Heart right ventricle (tissue), 16 donors: ENCODE measurements around the gene LMO7. TPM values are rescaled to one million over a fixed set of nuclear protein-coding genes. Genes with fewer than 3 reads are reported as not detected.

Experiments used
- ATAC-seq, 8 donors: fragments of 200-7000 bp; cut with Tn5 transposase; one replicate each; pipeline ENCODE4 v1.9.1; 2020; ENCODE audit warnings: mild to moderate bottlenecking in 8 of 8, moderate library complexity in 8 of 8, moderate number of reproducible peaks in 1 of 8
- DNase-seq, 2 donors: peaks; one replicate each; pipeline ENCODE4 v3.0.0-alpha.2; 2020
- H3K27ac ChIP-seq, 10 donors: fragments of 200-600 bp; sonication (generic) in 2 of 10; one replicate each; pipeline versions ENCODE4 v1.5.0 to v1.8.0; 2020 to 2022; ENCODE audit warnings: mild to moderate bottlenecking in 3 of 10
- H3K27me3 ChIP-seq, 7 donors: fragments of 200-600 bp; one replicate each; pipeline ENCODE4 v1.8.0; 2021 to 2022; ENCODE audit warnings: mild to moderate bottlenecking in 2 of 7
- H3K36me3 ChIP-seq, 9 donors: fragments of 200-600 bp; sonication (generic) in 1 of 9; one replicate each; pipeline versions ENCODE4 v1.5.0 to v1.8.0; 2020 to 2022; ENCODE audit warnings: mild to moderate bottlenecking in 2 of 9
- H3K4me1 ChIP-seq, 9 donors: fragments of 200-600 bp; sonication (generic) in 1 of 9; one replicate each; pipeline versions ENCODE4 v1.5.0 to v1.8.0; 2020 to 2022; ENCODE audit warnings: mild to moderate bottlenecking in 4 of 9
- H3K4me3 ChIP-seq, 10 donors: fragments of 200-600 bp; sonication (generic) in 2 of 10; one replicate each; pipeline versions ENCODE4 v1.5.0 to v1.8.0; 2020 to 2022; ENCODE audit warnings: mild to moderate bottlenecking in 7 of 10, moderate library complexity in 2 of 10
- H3K9me3 ChIP-seq, 11 donors: fragments of 200-600 bp in 10 of 11; sonication (generic) in 2 of 11; one replicate each; pipeline versions ENCODE4 v1.5.0 to v1.8.0; 2013 to 2022; ENCODE audit warnings: mild to moderate bottlenecking in 2 of 11, control low read depth in 1 of 11, moderate library complexity in 1 of 11
- WGBS, 2 donors: extraction: QIAGEN DNeasy Blood & Tissue Kit; methylation state at CpG; one replicate each; pipeline ENCODE4 v1.1.7; 2013; ENCODE audit warnings: inconsistent platforms in 1 of 2; 5-methylcytosine and 5-hydroxymethylcytosine counted together
- intact Hi-C, 10 donors: fragments of 100-400 bp; cut with DNase I; formaldehyde crosslinking; loops; one replicate each; pipeline versions ENCODE4 v1.11.1 to v1.14.2; 2022
- polyA plus RNA-seq, 2 donors: library from polyadenylated mRNA; stranded (reverse); fragments of 200-250 nt; gene quantifications; one replicate each; pipeline ENCODE4 v1.2.3, GENCODE V29; 2013
- total RNA-seq, 10 donors: library from RNA; stranded (reverse); fragmentation: NEBNext Ultra II Directional in 3 of 10; extraction: Animal tissue kit (Norgen Biotek cat#: 25700) in 3 of 10; gene quantifications; one replicate each; pipeline versions ENCODE4 v1.2.1 to v1.2.4, GENCODE V29; 2021 to 2023
- TF ChIP-seq, protein P1 (sequence below), 9 donors: fragments of 200-600 bp; sonication (generic) in 2 of 9; IDR thresholded peaks; one replicate each; pipeline versions ENCODE4 v1.5.0 to v1.8.0; 2021 to 2022; ENCODE audit warnings: antibody characterized with exemption in 9 of 9, mild to moderate bottlenecking in 5 of 9, moderate library complexity in 1 of 9
- donor health status: Arrhythmogenic right ventricular cardiomyopathy.
- donor health status: ischemic (EF 13 %, LVEDD 7.1; RV severe dilation, severe dysfunction).
- donor health status: healthy with polysubstance abuse.
- donor health status: DM: no; HTN: yes; CAD: no.
- donor health status: DM: no; HTN: no; CAD: no.
- donor health status: ischemic (EF 25% LVEDD 6.9; RV normal size, moderate dysfunction).
- donor health status: ischemic (EF 25% LVEDD 5.7; RV mildly dilated, moderate dysfunction).
- donor health status: healthy.
- donor health status: DM: yes; HTN: yes; CAD: no.
- donor health status: Ischemic cardiomyopathy.
- donor health status: ischemic (EF 35%, LVEDD 5.7; RV mildly dilated, moderate dysfunction).
- donor health status: nonischemic (EF 11% LVEDD 7.7; RV severe dilation, severe dysfunction).
- donor health status: DM: yes; HTN: yes; CAD: no.
- donor health status: PGD.
- donor health status: ischemic (EF 29% LVEDD 5.4; RV normal size, mild dysfunction).
- donor health status: nonischemic (EF 23%, LVEDD 6.1; RV moderate dilation, normal function).

LMO7 gene
- total and polyA plus RNA-seq, 12 donors, result 147 to 600 (median 504) TPM

DNA sequence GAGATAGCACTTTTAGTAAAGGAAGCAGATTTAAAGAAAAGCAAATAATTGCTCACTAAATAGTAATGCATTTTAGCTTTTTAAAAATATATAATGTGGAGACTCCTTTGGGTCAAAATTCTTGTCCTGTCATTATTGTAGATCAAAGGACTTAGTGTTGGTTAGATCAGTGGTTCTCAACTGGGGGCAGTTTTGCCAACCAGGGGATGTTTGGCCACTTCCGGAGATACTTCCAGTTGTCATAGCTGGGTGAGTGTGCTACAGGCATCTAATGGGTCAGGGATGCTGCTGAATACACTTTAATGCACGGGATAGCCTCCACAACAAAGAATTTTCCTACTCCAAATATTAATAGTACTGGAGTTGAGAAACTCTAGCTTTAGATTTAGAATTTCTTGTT is 126.8 kb downstream of the LMO7 start:
- Histone ChIP-seq H3K4me1 (peaks cover 0 to 43% (median 15%) of the 10 kb centered on the region in 9 donors), H3K9me3 (no peaks in the 10 kb centered on the region), H3K36me3 (no peaks in the 10 kb centered on the region), H3K4me3 (peak overlapping the region in 9 of 10 donors; percentile 17 to 49 (median 41)), H3K27ac (peak overlapping the region in 8 of 10 donors; percentile 57 to 79 (median 71)), H3K27me3 (no peaks in the 10 kb centered on the region)
- ATAC-seq (peak in 1 of 8 donors; percentile 9), DNase-seq (no peak)
- WGBS, 2 donors, result 53 to 64% methylated on average over 2 of the region's 2 CpGs
- TF ChIP-seq, protein P1, sequence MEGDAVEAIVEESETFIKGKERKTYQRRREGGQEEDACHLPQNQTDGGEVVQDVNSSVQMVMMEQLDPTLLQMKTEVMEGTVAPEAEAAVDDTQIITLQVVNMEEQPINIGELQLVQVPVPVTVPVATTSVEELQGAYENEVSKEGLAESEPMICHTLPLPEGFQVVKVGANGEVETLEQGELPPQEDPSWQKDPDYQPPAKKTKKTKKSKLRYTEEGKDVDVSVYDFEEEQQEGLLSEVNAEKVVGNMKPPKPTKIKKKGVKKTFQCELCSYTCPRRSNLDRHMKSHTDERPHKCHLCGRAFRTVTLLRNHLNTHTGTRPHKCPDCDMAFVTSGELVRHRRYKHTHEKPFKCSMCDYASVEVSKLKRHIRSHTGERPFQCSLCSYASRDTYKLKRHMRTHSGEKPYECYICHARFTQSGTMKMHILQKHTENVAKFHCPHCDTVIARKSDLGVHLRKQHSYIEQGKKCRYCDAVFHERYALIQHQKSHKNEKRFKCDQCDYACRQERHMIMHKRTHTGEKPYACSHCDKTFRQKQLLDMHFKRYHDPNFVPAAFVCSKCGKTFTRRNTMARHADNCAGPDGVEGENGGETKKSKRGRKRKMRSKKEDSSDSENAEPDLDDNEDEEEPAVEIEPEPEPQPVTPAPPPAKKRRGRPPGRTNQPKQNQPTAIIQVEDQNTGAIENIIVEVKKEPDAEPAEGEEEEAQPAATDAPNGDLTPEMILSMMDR (IDR thresholded peaks at IDR 0.05), result no peak
- intact Hi-C loops, result loop anchor here in 7 of 10 donors (5.0 kb wide), 2 partner anchors 39 to 44 kb away; no protein-coding TSS in a partner anchor

DNA sequence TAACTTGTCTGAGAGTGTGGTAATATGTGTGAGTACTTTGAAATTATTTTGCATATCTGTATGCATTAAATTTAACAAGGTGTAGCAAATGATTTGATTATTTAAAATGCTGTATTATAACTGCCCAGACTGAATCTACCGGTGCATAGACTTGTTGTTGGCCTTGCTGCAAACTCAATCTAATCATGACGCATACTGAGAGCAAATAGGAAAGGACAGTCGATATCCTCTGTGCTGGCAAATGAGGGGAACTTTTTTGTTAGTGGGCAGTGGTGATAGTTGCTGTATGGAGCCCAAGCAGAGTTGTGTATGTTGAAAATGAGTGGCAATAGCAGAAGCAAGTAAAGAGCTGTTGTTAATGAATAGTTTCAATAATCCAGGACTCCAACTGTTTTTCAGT is 127.4 kb downstream of the LMO7 start:
- TF ChIP-seq, protein P1 (IDR thresholded peaks at IDR 0.05), result no peak
- H3K4me1 ChIP-seq, result peaks cover 0 to 43% (median 16%) of the 10 kb centered on the region in 9 donors
- DNase-seq, result no peak
- intact Hi-C loops, result loop anchor here in 7 of 10 donors (5.0 kb wide), 2 partner anchors 39 to 44 kb away; no protein-coding TSS in a partner anchor
- ATAC-seq, result peak in 2 of 8 donors; percentile 8 to 22
- H3K27ac ChIP-seq, result peak overlapping the region in 3 of 10 donors; percentile 12 to 78 (median 73)
- H3K9me3 ChIP-seq, result no peaks in the 10 kb centered on the region
- WGBS, 2 donors, result 53 to 74% methylated on average over 3 of the region's 3 CpGs
- no peaks in the 10 kb centered on the region for H3K27me3 ChIP-seq
- H3K36me3 ChIP-seq, result no peaks in the 10 kb centered on the region
- peak overlapping the region in 8 of 10 donors; percentile 17 to 49 (median 42) for H3K4me3 ChIP-seq

DNA sequence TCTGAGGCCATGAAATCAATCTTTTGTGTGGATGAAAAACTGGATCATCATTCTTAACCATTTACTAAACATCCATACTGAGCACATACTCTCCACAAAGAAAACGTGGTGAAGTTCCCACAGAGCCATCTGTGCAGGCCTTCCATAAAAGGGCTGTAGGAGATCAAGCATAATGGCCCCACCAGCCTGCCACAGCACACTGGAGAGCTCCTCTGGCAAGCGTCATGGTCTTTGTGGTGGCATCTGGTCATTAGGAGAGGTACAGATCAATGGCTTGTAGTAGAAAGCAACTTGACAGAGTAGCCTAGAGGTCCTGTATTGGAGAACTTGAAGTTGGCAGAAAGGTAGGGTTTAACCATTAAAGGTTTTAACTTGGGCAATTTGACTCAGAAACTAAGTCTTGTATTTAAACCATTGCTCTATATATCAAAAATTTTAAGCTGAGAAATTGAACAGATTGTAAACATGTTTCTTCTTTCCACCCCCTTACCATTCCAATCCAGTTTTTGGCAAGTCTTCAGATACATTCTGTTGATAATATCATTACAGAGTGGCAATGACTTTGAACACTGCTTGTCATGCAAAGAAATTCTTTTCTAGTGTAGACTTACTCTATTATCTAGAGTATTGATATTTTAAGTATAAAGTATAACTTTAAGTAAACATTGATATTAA is 128.3 kb downstream of the LMO7 start:
- peak overlapping the region in 1 of 10 donors; percentile 7 for H3K4me3 ChIP-seq
- H3K27ac ChIP-seq, result peak overlapping the region in 1 of 10 donors; percentile 26
- 56 to 78% methylated on average over 2 of the region's 2 CpGs for WGBS, 2 donors
- intact Hi-C loops, result loop anchor here in 7 of 10 donors (5.0 kb wide), 2 partner anchors 38 to 43 kb away; no protein-coding TSS in a partner anchor
- DNase-seq (no peak), ATAC-seq (peak in 4 of 8 donors; percentile 18 to 35 (median 31))
- no peaks in the 10 kb centered on the region for H3K36me3 ChIP-seq
- no peaks in the 10 kb centered on the region for H3K27me3 ChIP-seq
- TF ChIP-seq, protein P1 (IDR thresholded peaks at IDR 0.05), result no peak
- H3K9me3 ChIP-seq, result no peaks in the 10 kb centered on the region
- peaks cover 0 to 43% (median 16%) of the 10 kb centered on the region in 9 donors for H3K4me1 ChIP-seq

DNA sequence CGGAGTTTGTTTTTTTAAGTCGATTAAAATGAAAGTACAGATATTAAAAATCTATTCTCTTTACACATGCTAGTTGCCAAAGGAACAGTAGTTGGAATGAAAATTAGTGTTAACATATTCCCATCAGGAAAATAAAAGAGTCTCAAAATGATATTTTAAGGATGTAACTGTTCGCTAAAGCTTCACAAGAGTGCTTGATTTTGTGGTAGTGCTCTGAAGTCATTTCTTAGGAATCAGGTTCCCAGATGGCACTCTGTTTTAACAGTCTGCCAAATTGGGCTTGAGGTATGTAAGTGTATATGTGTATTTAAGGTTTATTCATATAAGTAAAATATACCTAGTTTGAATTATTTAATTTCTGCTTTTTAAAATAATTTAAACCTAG is 128.8 kb downstream of the LMO7 start:
- no peaks in the 10 kb centered on the region for H3K36me3 ChIP-seq
- no peaks in the 10 kb centered on the region for H3K27me3 ChIP-seq
- H3K4me1 ChIP-seq, result peaks cover 0 to 47% (median 16%) of the 10 kb centered on the region in 9 donors
- 58 to 64% methylated on average over 3 of the region's 3 CpGs for WGBS, 2 donors
- peak overlapping the region in 1 of 10 donors; percentile 26 for H3K27ac ChIP-seq
- no peaks in the 10 kb centered on the region for H3K9me3 ChIP-seq
- no peak for ATAC-seq
- DNase-seq, result no peak
- TF ChIP-seq, protein P1 (IDR thresholded peaks at IDR 0.05), result no peak
- peak overlapping the region in 1 of 10 donors; percentile 7 for H3K4me3 ChIP-seq
- intact Hi-C loops, result loop anchor here in 7 of 10 donors (5.0 kb wide), 2 partner anchors 37 to 42 kb away; no protein-coding TSS in a partner anchor
